Activated CD4-positive, alpha-beta T cell treated with anti-CD3 and anti-CD28 coated beads for 48 hours (primary cell): ENCODE data around the gene ACAD10.
"Not testable (repeated sequence)": the region's sequence is repeated elsewhere in the genome, so short reads cannot be mapped to it uniquely, and the experiment has no call there.

Experiments used
- DNase-seq: peaks from one replicate; pipeline ENCODE4 v3.0.0-alpha.2; 2020

The ACAD10 gene

GRCh38 chr12:111687952-111688351, 2.1 kb downstream of the ACAD10 start:
- DNase-seq = no peak

- no peak for DNase-seq
Observed at GRCh38 chr12:111691262-111691661, 5.4 kb downstream of the ACAD10 start.

GRCh38 chr12:111692575-111693210, 6.8 kb downstream of the ACAD10 start:
- DNase-seq = peak; percentile 9

GRCh38 chr12:111693818-111694217, 8.0 kb downstream of the ACAD10 start:
- DNase-seq = no peak

- DNase-seq = no peak
Observed at GRCh38 chr12:111699962-111700361, 14.1 kb downstream of the ACAD10 start.

DNA sequence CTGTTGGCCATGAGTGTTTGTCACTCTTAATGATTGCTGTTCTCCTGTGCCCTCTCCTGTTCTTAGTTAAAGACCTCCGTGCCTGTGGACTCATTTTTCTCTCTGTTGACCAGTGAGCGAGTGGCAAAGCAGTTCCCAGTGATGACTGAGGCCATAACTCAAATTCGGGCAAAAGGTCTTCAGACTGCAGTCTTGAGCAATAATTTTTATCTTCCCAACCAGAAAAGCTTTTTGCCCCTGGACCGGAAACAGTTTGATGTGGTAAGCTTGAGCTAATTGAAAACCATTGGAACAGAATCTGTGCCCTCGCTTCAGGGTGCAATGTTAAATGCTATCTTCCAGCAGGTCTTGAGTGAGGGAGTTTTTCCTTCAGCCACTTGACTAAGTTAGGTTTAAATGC, 19.8 kb downstream of the ACAD10 start:
- DNase-seq = no peak

DNA sequence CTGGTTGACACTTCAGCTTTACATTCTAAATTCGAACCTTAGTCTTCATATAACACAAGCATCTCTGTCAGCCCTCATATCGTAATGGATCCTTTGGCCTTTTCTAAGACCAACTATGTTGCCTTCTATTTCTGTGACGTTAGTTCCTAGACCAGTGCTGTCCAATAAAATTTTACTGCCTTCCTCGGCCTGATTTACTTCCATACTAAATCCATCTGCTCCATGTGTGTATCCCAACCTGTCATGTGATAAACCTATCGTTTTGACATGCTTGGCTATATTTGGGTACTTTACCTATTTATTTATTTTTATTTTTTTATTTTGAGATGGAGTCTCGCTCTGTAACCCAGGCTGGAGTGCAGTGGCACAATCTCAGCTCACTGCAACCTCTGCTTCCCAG, 20.3 kb downstream of the ACAD10 start:
- no peak for DNase-seq

DNA sequence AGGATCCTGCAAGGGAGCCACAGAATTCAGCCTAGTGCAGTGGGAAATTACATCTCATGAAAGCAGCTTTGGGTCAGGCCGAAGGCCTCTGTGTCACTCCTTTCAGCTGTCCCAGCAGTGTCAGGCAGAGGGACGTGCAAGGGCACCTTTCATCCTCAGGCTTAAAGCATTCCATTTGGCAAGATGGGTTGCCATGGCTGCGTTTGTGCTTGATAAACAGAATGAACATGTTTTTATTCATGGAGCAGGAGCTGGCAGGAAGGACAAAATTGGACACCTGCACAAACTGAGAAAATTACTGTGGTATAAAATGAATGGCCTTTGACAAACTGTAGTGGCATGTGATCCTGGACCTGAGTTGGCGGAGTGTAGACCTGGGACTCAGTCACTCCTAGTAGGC, 29.4 kb downstream of the ACAD10 start:
- no peak for DNase-seq

DNA sequence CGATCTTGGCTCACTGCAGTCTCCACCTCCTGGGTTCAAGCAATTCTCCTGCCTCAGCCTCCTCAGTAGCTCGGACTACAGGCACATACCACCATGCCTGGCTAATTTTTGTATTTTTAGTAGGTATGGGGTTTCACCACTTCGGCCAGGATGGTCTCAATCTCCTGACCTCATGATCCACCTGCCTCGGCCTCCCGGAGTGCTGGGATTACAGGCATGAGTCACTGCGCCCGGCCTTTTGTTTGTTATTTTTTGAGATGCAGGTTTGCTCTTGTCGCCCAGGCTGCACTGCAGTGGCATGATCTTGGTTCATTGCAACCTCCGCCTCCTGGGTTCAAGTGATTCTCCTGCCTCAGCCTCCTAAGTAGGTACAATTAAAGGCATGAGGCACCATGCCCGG, 33.5 kb downstream of the ACAD10 start:
- DNase-seq = not testable (repeated sequence)

GRCh38 chr12:111720457-111720856, 34.6 kb downstream of the ACAD10 start:
- no peak for DNase-seq

GRCh38 chr12:111723646-111724360, 38.0 kb downstream of the ACAD10 start:
- not testable (repeated sequence) for DNase-seq

GRCh38 chr12:111728795-111729194, 42.9 kb downstream of the ACAD10 start:
- DNase-seq = no peak

DNA sequence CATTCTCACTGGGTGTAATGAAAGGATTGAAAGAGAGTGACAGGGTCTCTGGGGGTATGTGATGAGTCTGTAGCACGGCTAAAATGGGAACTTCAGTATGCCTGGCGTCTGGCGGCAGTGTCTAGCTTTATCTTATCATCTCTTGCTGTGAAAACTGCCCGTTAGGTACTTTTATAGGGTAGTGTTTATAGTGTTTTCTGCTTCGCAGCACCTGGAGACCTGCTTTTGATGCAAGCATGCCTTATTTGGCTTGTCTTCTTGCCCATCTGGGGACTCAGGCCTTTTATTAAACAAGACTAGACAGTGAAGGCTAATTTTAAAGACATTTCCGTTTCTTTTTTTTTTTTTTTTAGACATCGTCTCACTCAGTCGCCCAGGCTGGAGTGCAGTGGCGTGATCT, 44.6 kb downstream of the ACAD10 start:
- DNase-seq = no peak

DNA sequence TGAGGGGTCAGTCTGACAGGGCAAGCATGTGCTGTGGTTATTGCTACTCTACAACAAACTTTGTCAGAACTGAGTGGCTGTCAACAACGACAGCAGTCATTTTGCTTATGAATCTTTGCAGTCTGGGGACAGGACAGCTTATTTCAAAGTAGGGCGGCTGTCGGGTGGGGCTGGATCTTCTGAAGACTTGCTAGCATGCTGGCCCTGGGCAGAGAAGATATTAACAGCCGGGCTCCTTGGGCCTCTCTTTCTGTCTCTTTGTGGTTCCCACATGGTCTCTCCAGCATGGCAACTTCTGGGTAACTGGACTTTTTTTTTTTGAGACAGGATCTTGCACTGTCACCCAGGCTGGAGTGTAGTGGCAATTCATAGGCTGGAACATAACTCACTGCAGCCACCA, 46.9 kb downstream of the ACAD10 start:
- no peak for DNase-seq

- no peak for DNase-seq
Observed at GRCh38 chr12:111733340-111733915, 47.6 kb downstream of the ACAD10 start.

DNA sequence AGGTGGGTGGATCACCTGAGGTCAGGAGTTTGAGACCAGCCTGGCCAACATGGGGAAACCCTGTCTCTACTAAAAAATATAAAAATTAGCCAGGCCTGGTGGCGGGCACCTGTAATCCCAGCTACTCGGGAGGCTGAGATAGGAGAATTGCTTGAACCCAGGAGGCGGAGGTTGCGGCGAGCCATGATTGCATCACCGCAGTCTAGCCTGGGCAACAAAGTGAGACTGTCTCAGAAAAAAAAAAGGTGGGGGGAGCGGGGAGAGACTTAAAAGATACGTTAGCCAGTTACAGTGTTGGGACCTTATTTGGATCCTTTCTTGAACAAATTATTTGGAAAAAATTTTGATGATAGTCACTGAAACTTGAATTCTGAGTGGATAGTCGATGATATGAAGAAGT, 53.7 kb downstream of the ACAD10 start:
- not testable (repeated sequence) for DNase-seq

- no peak for DNase-seq
Observed at GRCh38 chr12:111741235-111741812, 55.5 kb downstream of the ACAD10 start.

DNA sequence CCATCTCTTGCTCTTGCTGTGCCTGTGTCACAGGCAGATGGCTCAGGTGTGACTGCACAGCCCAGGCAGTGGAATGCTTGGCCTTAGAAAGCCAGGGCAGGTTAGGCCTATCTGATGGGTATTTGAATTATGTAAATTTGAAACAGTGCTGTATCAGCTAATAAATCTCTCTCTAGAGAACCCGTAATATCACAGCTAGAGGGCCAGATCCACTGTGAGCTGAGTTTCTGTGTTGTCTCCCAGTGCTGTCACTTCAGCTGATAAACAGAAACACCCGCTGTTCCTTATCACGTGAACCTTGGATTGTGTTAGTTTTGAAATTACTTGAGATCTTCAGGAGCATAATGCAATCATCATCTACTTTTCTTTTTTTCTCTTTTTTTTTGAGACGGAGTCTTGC, 59.4 kb downstream of the ACAD10 start:
- DNase-seq = no peak

DNA sequence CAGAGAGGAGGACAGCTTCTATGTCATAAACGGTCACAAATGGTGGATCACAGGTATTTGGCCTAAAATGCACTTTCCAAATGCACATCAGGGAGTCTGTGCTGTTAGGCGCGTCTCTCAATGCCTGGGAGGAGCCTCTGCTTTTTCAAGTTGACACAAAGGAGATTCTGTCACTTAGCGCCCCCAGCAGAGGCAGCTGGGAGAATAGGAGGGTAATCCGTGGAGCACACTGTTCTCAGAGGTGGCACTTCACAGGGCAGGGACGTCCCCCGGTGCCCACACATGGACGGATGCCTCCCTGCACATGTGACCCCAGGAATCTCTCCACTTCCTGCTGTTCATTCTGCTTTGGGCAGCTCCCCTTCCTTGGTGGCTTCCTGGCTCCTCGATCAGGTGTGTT, 61.5 kb downstream of the ACAD10 start:
- no peak for DNase-seq

GRCh38 chr12:111748151-111748672, 62.4 kb downstream of the ACAD10 start:
- no peak for DNase-seq

GRCh38 chr12:111748867-111749266, 63.0 kb downstream of the ACAD10 start:
- no peak for DNase-seq

- DNase-seq = no peak
Observed at GRCh38 chr12:111749391-111749790, 63.5 kb downstream of the ACAD10 start.

GRCh38 chr12:111753144-111753881, 67.5 kb downstream of the ACAD10 start:
- no peak for DNase-seq
